Measurements from ENCODE around the gene NAIP.
"Not testable (repeated sequence)": the region's sequence is repeated elsewhere in the genome, so short reads cannot be mapped to it uniquely, and the experiment has no call there.

The NAIP gene, protein sequence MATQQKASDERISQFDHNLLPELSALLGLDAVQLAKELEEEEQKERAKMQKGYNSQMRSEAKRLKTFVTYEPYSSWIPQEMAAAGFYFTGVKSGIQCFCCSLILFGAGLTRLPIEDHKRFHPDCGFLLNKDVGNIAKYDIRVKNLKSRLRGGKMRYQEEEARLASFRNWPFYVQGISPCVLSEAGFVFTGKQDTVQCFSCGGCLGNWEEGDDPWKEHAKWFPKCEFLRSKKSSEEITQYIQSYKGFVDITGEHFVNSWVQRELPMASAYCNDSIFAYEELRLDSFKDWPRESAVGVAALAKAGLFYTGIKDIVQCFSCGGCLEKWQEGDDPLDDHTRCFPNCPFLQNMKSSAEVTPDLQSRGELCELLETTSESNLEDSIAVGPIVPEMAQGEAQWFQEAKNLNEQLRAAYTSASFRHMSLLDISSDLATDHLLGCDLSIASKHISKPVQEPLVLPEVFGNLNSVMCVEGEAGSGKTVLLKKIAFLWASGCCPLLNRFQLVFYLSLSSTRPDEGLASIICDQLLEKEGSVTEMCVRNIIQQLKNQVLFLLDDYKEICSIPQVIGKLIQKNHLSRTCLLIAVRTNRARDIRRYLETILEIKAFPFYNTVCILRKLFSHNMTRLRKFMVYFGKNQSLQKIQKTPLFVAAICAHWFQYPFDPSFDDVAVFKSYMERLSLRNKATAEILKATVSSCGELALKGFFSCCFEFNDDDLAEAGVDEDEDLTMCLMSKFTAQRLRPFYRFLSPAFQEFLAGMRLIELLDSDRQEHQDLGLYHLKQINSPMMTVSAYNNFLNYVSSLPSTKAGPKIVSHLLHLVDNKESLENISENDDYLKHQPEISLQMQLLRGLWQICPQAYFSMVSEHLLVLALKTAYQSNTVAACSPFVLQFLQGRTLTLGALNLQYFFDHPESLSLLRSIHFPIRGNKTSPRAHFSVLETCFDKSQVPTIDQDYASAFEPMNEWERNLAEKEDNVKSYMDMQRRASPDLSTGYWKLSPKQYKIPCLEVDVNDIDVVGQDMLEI (N-terminal part only)

DNA sequence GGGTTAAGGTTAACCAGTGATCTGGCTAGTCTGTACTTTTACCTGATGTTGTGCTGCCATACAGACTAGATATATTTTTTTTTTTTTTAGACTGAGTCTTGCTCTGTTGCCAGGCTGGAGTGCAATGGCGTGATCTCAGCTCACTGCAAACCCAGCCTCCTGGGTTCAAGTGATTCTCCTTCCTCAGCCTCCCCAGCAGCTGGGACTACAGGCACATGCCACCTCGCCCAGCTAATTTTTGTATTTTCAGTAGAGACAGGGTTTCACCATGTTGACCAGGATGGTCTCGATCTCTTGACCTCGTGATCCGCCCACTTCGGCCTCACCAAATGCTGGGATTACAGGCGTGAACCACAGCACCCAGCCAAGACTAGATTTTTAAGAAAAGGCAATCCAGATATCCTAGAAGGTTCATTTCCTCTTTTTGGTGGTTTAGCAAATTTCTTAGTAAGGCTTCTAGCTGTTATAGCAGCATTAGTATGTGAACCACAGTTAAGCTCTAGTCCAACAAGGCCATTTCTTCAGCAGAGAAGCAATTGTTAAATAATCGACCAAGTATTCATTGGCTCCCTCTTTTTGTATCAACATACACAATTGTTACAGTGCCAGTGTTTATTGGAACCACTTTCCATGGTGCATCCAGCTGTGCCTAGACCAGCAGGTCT is at the start of gene NAIP:
TSS of gene NAIP (minus strand) at position 51 of the 665 bp plus-strand sequence. CDS start 12,424 bp downstream, outside the sequence.
- not testable (repeated sequence) for DNase-seq

DNA sequence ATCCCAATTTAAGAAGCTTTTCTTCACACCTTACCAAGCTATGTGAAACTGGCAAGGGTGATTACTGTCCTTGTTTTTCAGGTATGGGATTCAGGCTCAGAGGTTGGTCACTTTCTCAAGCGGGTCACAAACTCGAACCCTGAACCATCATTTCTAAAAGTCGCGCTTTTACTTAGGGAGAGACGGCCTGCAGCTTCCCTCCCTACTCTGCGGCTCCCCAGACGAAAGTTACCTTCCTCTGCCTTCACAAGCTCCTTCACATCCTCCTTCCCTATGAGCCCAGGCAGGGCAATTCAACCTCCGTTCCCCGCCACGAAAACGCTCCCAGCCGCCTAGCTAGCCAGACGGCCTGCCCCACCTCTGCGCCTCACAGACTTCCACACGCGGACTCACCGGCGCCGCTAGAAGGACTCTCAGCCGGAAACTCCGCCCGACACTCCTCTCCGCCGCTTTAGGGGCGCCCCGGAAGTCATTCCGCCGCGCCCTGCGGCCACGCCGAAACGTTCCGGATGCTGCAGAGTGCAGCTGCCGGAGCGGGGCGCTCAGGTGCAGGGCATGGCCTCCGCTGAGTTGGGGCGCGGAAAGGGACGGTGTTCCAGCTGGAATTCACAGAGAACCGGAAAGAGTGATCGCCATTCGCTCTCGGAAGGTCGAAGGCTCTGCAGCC is 42.3 kb upstream of the NAIP start, which contains the start of gene GTF2H2:
TSS of gene GTF2H2 (minus strand) at position 415 of the 667 bp plus-strand sequence. CDS start 4,913 bp downstream, outside the sequence.
- not testable (repeated sequence) for DNase-seq

DNA sequence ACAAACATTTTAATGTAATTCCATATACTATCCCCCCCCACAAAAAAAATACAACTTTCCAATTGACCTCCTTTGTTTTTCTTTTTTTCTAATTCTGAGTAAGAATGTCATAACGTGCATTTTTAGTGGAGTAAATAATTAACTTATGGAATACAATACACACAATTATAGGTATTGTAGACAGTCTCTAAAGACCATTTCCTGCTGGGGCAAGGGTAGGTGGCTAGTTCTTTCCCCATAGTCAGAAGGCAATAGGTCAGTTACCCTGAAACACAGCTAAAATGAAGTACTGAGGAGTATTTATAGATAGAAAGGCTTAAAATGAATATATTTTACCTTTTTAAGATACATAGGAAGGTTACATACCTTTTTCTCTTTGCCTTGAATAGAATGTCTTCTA is 36.2 kb upstream of the NAIP start:
- not testable (repeated sequence) for DNase-seq

DNA sequence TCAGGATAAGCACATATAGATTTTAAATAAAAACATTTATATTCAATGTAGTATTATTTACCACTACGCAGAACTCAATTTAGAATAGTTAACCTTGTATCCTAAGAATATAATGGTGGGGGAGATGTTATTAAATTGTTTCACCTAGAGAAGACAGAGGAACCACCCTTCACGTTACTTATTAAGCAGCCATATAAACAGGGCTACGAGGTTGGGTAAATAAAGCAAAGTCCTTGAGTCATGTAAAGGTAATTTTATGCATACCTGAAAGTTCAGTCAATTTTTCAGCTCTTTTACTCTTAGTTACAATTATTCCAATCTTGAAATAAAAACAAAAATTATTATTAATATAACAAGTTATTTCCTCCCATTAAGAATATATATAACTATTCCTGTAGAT is 34.3 kb upstream of the NAIP start:
- not testable (repeated sequence) for DNase-seq

DNA sequence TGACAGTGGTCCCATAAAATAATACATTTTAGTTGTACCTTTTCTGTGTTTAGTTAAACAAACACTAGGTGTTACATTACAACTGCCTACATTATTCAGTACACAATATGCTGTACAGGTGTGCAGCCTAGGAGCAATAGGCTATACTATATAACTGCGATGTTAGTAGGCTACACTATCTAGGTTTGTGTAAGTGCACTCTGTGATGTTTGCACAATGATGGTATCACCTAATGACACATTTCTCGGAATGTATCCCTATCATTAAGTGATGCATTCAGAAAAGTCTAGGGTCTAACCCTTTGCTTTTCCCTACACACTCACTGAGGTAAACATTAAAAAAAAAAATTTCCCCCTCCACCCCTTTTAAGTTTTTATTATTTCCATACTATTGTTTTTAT is 19.7 kb upstream of the NAIP start:
- not testable (repeated sequence) for DNase-seq

DNA sequence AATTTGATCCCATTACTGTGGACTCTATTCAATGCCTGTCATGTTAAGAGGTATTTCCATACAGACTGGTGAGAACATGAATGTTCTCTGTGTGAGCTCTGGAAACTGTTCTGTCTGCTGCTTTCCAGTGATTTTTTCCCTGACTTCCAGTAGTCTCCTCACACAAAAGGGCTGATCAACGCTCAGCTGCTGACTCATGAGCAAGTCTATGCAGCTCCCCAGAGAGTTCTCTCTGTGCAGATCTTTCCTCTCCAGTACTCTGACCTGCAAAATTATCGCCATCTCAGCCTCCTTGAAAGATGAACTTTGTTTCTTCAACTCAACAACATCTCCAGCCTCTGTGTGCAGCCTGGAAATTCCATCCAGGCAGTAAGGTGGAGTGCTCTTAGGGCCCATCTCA is 19.0 kb upstream of the NAIP start:
- not testable (repeated sequence) for DNase-seq

DNA sequence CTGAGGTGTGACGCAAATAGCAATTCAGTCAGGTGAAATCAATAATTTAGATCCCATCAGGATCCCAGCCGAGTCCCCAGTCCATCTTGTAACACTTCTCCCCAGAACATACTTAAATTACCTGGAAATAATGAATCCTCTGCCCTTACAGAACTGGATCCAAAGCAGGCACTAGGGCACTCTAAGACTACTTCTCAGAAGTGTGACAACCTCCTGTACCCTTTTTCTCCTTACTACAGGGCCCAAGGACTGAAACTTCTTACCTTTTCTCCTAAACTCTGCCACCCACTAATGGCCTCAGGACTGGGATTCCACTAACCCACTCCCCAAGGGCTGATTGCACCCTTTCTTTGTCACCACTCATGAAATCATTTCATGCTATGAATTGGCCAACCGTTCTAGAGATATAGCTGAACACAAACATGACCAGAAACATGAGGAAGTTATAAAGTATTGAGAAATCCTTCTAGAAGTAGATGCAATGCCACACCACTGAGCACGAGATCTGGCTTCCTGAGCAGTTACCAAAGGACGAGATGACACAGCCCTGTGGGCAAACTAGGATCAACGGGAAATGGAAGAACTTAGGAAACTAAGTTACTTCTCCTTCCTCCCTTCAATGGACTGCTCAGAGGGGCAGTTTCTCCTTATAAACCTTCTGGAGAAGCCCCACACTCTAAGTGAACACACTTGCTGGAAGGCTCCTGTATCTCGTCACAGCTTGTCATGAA is 6.1 kb upstream of the NAIP start:
- DNase-seq, result not testable (repeated sequence)

DNA sequence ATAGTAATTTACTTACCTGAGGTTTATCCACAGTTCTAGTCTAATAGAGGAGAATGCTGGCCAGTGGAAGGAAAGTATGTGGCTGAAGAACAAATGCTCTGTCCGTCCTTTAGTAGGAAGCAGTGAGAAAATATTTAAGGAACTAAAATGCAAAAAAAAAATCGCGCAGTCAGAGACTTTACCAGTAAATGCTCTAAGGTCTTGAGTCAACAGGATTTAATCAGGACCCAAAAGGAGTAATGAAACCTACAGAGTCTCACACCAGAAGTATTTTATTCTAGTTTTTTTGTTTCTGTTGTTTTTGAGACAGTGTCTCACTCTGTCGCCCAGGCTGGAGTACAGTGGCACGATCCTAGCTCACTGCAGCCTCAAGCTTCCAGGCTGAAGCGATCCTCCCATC is 4.5 kb downstream of the NAIP start:
- DNase-seq, result not testable (repeated sequence)

DNA sequence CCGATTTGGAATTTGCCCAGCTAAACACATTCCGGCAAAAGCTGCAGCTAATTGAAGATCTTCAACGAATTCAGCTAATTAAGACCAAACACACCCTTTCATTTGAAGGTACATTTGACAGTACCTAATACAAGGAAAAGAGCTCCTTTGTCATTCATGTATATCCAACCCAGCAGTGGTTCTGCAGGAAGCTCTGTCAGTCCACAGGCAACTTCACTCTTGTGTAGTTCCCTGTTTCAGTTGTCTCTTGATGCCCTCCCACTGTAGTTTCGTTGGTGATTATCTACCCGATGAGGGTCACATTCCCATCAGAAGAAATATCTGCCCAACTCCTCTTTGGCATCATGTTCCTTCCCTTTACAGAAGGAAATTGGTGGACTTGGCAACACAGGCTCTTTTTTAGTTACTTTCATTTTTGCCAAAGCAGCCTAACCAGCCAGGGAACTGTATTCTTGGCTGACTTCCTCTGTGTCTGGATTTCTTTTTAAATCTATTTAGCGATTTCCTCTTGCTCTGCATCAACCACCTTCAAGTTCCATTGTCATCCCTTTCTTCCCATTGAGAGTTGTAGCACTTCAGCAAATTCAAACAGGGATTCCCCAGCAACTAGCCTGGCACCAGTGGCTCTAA is 6.6 kb downstream of the NAIP start:
- not testable (repeated sequence) for DNase-seq

DNA sequence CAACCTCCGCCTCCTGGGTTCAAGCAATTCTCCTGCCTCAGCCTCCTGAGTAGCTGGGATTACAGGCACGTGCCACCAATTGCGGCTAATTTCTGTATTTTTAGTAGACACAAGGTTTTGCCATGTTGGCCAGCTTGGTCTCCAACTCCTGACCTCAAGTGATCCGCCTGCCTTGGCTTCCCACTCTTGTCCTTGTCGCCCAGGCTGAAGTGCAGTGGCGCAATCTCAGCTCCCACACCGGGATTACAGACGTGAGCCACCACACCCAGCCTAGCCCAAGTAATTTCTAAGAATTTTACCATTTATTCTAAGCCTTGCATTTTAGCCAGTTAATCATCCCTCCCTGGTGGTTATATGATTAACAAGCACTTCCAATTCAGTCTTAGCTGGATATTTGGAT is 11.0 kb downstream of the NAIP start:
- no peak for DNase-seq

DNA sequence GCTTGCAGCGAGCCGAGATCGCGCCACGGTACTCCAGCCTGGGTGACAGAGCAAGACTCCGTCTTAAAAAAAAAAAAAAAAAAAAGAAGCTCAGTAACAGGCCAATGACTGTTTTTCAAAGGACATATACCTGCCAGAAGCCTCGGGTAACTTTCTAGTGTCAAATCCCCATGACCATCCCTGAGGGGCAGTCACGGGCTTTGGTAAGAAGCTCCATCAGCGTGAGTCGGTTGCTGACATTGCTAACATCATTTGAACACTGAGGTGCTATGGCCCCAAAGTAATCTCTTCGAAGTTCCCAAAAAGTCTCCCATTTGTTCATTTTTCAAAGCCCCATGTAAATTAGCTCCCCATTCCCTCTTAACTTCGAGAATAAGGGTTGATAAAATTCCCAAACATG is 11.6 kb downstream of the NAIP start:
- no peak for DNase-seq

DNA sequence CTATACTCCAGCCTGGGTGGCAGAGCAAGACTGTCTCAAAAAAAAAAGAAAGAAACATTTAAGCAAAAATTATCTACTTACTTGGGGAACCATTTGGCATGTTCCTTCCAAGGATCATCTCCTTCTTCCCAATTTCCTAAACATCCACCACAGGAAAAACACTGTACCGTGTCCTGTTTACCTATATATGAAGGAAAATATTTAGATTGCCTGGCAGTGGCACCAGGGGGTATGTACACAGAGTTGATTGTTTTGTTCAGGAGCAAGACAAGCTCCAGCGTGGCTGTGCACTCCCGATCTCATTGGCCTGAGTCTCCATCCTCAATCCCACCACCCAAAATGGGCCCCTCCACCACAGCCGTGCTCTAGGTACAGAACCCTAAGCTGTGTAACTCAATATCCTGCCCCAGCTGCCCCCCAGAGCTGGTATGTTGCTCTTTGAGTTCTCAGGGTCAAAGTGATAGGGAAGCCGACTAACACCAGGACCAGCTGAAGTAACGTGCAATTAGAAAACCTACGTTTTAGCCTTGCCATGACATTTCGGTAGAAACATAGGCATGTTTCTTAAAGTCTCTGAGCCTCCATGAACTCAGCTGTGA is 13.8 kb downstream of the NAIP start:
- no peak for DNase-seq

DNA sequence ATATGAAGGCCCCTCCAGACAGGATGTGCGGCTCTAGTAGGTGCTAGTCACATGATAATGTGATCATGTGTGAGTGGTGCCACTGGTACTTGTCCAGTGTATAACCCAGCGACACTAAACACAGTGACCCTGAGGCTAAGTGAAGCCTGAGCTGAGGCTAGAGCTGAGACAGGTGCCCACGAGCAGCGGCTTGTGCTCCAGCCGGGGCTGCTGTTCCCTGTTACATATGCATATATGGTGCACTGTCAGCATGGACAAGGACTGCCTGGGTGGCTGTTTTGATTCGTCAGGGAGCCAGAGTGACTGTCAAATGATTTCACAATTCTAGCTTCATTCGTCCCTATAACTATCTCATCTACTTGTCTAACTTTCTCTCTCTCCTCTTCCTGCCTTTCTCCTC is 18.2 kb downstream of the NAIP start:
- DNase-seq, result not testable (repeated sequence)

DNA sequence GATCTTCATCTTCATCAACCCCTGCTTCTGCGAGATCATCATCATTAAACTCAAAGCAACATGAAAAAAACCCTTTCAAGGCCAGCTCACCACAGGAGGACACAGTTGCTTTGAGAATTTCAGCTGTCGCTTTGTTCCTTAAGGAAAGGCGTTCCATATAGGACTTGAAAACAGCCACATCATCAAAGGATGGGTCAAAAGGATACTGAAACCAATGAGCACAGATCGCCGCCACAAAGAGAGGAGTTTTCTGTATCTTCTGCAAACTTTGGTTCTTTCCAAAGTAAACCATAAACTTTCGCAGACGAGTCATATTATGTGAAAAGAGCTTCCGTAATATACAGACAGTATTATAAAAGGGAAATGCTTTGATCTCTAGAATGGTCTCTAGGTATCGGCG is 40.3 kb downstream of the NAIP start:
- not testable (repeated sequence) for DNase-seq

DNA sequence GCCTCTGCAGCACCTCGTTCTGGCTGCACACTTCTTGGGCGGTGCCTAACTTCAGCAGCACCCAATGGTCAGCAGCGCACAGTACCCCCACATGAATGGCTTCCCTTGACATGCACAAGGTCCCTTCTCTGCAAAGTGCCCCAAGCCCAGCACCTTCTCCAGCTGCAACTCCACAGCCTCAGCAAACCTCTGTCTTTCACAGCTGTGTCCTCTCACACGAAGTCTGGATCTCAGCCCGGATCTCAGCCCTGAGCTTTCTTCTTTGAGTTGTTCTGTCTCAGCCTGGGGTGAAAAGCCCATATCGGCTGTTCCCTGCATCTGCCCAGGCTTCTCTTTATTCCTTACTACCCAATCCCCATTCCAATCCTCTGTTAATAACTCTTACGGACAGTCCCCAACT is 57.9 kb downstream of the NAIP start:
- not testable (repeated sequence) for DNase-seq

DNA sequence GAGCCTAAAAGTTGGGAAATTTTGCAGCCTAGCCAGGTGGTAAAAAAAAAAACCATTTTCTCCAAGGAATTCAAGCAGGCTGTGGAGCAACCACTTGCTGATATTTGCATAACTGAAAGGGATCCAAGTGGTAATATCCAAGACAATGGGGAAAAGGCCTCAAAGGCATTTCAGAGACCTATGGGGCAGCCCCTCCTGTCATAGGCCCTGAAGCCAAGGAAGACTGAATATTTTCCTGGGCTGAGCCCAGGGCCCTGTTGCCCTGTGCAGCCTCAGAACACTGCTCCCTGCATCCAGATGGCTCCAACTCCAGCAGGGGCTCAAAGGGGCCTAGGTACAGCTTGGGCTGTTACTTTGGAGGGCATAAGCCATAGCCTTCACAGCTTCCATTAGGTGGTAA is 60.6 kb downstream of the NAIP start:
- not testable (repeated sequence) for DNase-seq

DNA sequence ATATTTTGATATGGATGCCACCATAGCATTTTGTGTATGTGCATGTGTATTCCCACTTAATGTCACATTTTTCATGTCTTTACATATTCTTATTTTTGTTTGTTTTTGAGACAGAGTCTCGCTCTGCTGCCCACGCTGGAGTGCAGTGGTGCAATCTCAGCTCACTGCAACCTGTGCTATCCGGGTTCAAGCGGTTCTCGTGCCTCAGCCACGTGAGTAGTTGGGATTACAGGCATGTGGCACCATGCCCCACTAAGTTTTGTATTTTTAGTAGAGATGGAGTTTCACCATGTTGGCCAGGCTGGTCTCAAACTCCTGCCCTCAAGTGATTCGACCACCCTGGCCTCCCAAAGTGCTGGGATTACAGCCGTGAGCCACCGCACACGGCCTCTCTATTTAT is 72.1 kb downstream of the NAIP start:
- DNase-seq, result not testable (repeated sequence)

DNA sequence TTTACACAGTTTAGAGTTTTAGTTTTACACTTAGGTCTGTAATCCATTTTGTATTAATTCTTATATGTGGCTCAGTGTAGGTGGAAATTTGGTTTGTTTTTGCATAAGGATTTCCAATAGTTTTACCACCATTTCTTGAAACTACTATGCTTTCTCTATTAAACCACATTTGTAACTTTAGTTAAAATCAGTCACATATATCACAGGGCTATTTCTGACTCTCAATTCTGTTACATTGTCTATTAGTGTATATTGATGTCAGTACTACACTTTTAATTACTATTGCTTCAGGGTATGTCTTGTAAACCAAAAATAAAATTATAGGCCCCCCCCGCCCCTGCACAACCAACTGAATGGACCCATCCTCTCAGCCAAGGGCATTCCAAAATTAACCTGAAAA is 92.6 kb downstream of the NAIP start:
- DNase-seq, result not testable (repeated sequence)

DNA sequence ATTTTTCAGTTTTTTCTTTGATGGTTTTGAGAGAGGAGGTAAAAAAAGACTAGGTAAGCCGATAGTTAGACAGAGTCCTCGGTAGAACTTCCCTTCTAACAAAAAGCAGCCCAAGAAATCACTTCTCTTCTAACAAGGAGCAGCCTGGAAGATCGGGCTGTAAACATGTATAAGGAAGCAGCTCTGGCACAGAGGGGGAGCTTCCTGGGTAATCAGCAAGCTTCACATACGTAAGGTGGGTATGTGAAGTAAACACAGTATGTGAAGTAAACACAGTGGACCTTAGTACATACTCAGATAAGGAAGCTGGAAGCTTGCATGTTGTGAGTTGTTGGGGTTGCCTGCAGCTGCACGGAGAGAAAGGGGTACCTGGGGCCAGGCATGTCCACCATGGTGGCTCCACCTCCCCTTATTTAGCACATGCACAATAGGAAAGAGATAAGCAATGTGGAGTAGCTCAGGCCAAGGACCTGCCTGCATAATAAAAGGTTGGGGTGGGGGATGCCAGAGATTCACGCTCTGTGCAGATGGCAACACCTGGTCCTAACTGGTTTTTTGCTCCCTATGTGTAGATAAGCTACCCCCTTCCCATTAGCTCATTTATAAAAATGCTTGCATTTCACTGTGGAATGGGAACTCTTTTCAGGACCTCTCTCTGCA is 93.3 kb downstream of the NAIP start:
- not testable (repeated sequence) for DNase-seq

DNA sequence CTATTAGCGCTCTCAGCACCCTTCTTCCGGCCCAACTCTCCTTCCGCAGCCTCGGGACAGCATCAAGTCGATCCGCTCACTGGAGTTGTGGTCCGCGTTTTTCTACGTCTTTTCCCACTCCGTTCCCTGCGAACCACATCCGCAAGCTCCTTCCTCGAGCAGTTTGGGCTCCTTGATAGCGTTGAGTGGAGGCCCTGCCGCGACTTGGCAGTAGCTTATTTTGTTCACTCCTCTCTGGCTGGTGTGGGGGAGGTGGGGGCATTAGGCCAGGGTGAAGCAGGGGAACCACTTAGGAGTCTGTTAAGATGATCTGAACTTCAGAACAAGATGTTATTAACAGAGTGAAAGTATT is 100.0 kb downstream of the NAIP start:
- not testable (repeated sequence) for DNase-seq

Data from CD4-positive, alpha-beta T cell treated with Interferon alpha-2 for 1 hour (primary cell).